Kidney (tissue), 14 donors: Measurements from ENCODE around the gene MICAL2. TPM values are rescaled to one million over a fixed set of nuclear protein-coding genes. Genes with fewer than 3 reads are reported as not detected.

Experiments
- DNase-seq, 5 donors: peaks; one replicate each; pipeline ENCODE4 v3.0.0-alpha.2; 2013 to 2020
- FAIRE-seq: peaks from 2 replicates; lab custom pipeline; 2012; peaks lifted over from hg19 to GRCh38; lab: Jason Lieb, UNC
- H3K27ac ChIP-seq, 2 donors: one replicate each; pipeline ENCODE4 v1.7.0; 2013; ENCODE audit warnings: low read depth in 2 of 2, low read length in 2 of 2, inconsistent platforms in 1 of 2
- H3K27me3 ChIP-seq: one replicate; pipeline ENCODE4 v1.7.1; 2013; ENCODE audit warnings: low read length, inconsistent platforms; ENCODE audit not compliant: control insufficient read depth, insufficient read depth
- H3K36me3 ChIP-seq, 3 donors: one replicate each; pipeline versions ENCODE4 v1.7.0 to v1.7.1; 2013; ENCODE audit warnings: low read length in 3 of 3, control low read depth in 1 of 3, inconsistent platforms in 1 of 3; ENCODE audit not compliant: insufficient read depth in 3 of 3, control insufficient read depth in 2 of 3
- H3K4me1 ChIP-seq, 3 donors: one replicate each; pipeline versions ENCODE4 v1.7.0 to v1.7.1; 2013; ENCODE audit warnings: low read length in 3 of 3, inconsistent platforms in 1 of 3, low read depth in 1 of 3; ENCODE audit not compliant: control insufficient read depth in 2 of 3, insufficient read depth in 2 of 3
- H3K4me3 ChIP-seq, 3 donors: one replicate each; pipeline versions ENCODE4 v1.7.0 to v1.8.1; 2013; ENCODE audit warnings: low read length in 3 of 3, control low read depth in 1 of 3, inconsistent platforms in 1 of 3
- H3K9ac ChIP-seq, 3 donors: one replicate each; pipeline versions ENCODE4 v1.7.0 to v1.7.1; 2013; ENCODE audit warnings: low read length in 3 of 3, control low read depth in 1 of 3, inconsistent platforms in 1 of 3
- H3K9me3 ChIP-seq, 3 donors: one replicate each; pipeline versions ENCODE4 v1.7.0 to v1.7.1; 2013; ENCODE audit warnings: low read length in 3 of 3, control low read depth in 1 of 3, inconsistent platforms in 1 of 3; ENCODE audit not compliant: control insufficient read depth in 2 of 3, insufficient read depth in 1 of 3
- intact Hi-C: fragments of 100-400 bp; cut with DNase I; formaldehyde crosslinking; loops from one replicate; pipeline ENCODE4 v1.11.1; 2022
- polyA plus RNA-seq: library from polyadenylated mRNA; stranded (reverse); fragments of 350-450 nt; fragmentation: Illumina TruSeq; extraction: RNeasy Lipid Tissue Mini Kit (QIAGEN cat#74804); gene quantifications from one replicate; pipeline ENCODE4 v1.2.3, GENCODE V29; 2014; ENCODE audit warnings: low read depth, low replicate concordance; ENCODE audit not compliant: insufficient read depth
- total RNA-seq: library from RNA; stranded (reverse); fragmentation: NEBNext Ultra II Directional; extraction: Animal tissue kit (Norgen Biotek cat#: 25700); gene quantifications from one replicate; pipeline ENCODE4 v1.2.1, GENCODE V29; 2021
- TF ChIP-seq, protein P1 (sequence below): IDR thresholded peaks from 3 replicates; pipeline ENCODE4 v1.5.1; 2012; ENCODE audit warnings: mild to moderate bottlenecking, moderate library complexity, borderline replicate concordance; ENCODE audit not compliant: insufficient read depth; ENCODE audit errors: extremely low read depth
- donor health status: control.
- donor health status: control.
- donor health status: control.
- donor health status: control.
- donor health status: control.
- donor health status: DM: yes; HTN: yes; CAD: no.
- donor health status: Normal renal cell carcinoma (clear cell type).

Gene MICAL2
- total and polyA plus RNA-seq, 2 donors from 2014 or later, result 7.8 to 64.5 TPM

DNA sequence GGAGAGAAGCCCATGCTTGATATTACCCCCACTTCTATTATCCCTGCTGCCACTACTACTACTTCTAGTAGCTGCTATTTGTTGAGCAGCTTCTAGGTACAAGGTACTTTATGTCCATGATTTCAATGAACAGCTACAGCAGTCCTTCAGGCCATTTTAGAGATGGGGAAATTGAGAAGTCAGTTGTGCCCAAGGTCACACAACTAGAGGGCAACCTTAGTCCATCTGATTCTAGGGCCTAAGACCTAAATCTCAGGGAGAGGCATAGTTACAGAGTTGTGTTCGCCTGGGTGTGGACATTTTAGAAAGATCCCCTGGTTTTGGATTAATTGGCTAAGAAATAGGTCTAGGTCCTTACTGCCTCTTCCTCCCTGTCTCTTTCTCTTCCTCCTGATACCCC lies 52.3 kb downstream of the MICAL2 start:
- FAIRE-seq (no peak), DNase-seq (no peak)
- intact Hi-C loops, result no loop called here
- Histone ChIP-seq H3K4me3 (no peak overlapping the region), H3K4me1 (peaks cover 0 to 11% (median 4%) of the 10 kb centered on the region in 3 donors), H3K27ac (peak overlapping the region in 1 of 2 donors; percentile 18), H3K9ac (no peak overlapping the region), H3K9me3 (no peaks in the 10 kb centered on the region), H3K36me3 (peaks cover 0 to 4% (median 0%) of the 10 kb centered on the region in 3 donors), H3K27me3 (no peaks in the 10 kb centered on the region)
- TF ChIP-seq, protein P1, sequence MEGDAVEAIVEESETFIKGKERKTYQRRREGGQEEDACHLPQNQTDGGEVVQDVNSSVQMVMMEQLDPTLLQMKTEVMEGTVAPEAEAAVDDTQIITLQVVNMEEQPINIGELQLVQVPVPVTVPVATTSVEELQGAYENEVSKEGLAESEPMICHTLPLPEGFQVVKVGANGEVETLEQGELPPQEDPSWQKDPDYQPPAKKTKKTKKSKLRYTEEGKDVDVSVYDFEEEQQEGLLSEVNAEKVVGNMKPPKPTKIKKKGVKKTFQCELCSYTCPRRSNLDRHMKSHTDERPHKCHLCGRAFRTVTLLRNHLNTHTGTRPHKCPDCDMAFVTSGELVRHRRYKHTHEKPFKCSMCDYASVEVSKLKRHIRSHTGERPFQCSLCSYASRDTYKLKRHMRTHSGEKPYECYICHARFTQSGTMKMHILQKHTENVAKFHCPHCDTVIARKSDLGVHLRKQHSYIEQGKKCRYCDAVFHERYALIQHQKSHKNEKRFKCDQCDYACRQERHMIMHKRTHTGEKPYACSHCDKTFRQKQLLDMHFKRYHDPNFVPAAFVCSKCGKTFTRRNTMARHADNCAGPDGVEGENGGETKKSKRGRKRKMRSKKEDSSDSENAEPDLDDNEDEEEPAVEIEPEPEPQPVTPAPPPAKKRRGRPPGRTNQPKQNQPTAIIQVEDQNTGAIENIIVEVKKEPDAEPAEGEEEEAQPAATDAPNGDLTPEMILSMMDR, result no peak

DNA sequence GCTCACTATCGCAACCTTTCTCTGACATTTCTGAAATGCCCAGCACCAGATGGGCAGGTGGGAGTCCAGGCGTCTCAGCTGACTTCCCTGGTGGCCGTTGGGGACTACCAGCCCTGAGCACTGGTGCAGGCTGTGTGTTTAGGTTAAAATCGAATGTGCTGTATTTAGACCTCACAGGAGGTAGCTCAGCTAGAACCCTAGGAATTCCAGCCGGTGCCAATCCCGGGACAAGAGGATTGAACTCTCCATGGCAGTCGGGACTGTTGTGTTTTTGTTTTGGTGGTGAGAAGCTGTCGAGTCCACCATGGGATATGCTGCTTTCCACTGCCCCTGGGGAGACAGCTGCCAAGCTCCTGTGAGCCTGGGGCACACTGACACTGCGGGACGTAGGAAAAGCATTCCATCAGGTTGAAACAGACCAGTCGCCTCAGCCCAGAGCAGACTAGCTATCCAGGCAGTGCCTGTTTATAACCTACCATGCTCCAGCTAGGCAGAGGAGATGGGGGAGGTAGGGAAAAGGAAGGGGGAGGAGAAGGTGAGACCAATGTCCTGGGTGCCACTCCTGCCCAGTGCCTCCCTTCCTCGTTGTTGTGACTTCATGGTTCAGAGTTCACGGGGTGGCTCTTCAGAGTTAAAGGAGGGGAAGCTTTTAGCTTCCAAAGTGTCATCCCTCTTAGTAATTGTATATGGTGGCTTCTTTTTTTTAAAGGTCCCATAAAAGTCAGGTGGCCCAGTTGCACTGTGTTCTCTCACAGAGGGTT lies 53.0 kb downstream of the MICAL2 start:
- H3K4me1 ChIP-seq, result peaks cover 0 to 11% (median 4%) of the 10 kb centered on the region in 3 donors
- no peak overlapping the region for H3K27ac ChIP-seq
- no peak overlapping the region for H3K4me3 ChIP-seq
- no peaks in the 10 kb centered on the region for H3K27me3 ChIP-seq
- no peaks in the 10 kb centered on the region for H3K9me3 ChIP-seq
- no peak for FAIRE-seq
- TF ChIP-seq, protein P1, result no peak
- no peak overlapping the region for H3K9ac ChIP-seq
- H3K36me3 ChIP-seq, result peaks cover 0 to 4% (median 0%) of the 10 kb centered on the region in 3 donors
- intact Hi-C loops, result no loop called here
- DNase-seq, result peak in 1 of 5 donors; percentile 30

DNA sequence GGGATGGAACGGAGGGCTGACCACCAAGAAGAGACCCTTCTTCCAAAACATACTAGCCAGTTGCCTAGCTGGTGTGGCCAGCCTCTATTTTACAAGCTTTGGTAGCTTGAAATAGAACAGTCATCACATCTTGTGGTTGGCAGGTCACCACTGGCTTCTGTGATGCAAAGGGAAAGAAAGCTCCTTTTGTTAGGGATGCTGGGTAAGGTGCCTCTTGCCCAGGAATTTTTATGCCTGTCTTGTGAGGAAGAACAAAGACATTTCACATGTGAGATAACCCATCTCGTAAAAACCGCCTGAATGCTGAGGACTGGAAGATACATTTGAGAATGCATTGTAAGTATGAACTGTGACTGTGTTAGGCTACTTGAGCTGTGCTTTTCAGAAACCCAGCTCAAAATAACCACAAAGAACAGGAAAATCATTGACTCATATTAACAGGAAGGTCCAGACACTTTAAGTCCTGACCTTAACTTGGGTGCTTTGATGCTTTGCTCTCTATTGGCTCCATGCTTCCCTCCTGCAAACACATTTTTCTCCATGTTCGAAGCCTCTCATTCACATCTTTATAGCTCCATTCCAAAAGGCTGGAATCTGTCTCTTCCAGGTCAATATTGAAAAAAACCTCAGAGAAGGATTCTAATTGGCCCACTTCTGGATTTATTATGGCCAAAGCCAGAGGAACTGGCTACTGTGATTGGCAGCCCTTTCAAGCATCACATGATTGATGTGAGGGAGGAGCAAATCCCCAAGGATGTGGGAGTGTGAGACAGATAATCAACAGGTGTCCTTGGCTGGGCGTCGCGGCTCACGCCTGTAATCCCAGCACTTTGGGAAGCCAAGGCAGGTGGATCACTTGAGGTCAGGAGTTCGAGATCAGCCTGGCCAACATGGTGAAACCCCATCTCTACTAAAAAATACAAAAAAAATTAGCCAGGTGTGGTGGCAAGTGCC lies 53.9 kb downstream of the MICAL2 start:
- Histone ChIP-seq H3K9ac (no peak overlapping the region), H3K9me3 (no peaks in the 10 kb centered on the region), H3K36me3 (peaks cover 0 to 4% (median 0%) of the 10 kb centered on the region in 3 donors), H3K4me1 (peaks cover 0 to 9% (median 4%) of the 10 kb centered on the region in 3 donors), H3K27ac (no peak overlapping the region), H3K4me3 (no peak overlapping the region), H3K27me3 (no peaks in the 10 kb centered on the region)
- DNase-seq (peak in 1 of 5 donors; percentile 6), FAIRE-seq (no peak)
- intact Hi-C loops, result no loop called here
- TF ChIP-seq, protein P1, result no peak
